Stimulated activated CD4-positive, alpha-beta T cell treated with anti-CD3 and anti-CD28 coated beads, Interleukin-15, amount 100 ng/mL, for 48 hours (primary cell): ENCODE measurements around the gene MAP2K2.

Experiments used
- DNase-seq, 2 donors: peaks; one replicate each; pipeline ENCODE4 v3.0.0-alpha.2; 2020; ENCODE audit warnings: low read depth in 2 of 2

The MAP2K2 gene

GRCh38 chr19:4043966-4044715 lies 79.8 kb downstream of the MAP2K2 start:
- no peak for DNase-seq

DNA sequence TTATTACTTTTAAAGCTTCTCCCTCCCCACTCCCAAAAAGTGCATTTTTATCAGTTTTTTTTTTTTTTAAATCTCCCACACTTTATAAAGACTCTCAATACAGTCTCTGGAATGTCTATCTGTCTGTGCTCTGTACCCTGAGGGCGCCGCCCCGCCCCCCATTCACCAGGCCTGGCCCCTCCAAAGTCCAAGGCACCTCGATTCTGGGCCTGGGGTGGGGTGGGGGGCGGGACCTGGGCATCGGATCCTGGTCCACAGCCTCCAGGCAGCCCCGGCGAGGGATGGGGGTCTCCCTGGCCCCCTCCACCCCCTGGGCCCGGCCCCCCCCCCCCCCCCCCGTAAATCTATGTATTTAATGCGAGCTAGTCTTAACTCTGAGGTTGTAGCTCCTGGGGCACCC lies 80.5 kb downstream of the MAP2K2 start:
- no peak for DNase-seq

DNA sequence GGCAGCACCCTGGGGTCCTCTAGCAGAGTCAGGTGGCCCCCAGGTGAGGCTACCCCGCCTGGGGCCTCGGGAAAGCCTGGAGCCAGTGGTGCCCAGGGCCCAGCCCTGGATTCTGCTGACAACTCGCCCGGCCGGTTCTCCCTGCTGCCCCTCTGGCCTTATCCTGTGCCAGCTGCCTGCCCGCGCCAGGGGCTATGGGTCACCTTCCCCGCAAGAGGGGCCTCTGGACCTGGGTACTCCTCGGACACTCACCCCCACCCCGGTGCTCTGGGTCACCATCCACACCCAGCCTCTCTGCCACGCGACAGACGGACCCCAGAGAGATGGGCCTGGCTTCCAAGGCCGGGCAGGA lies 81.2 kb downstream of the MAP2K2 start:
- DNase-seq = no peak

GRCh38 chr19:4042064-4042730 lies 81.7 kb downstream of the MAP2K2 start:
- DNase-seq = no peak
